Melanocyte of skin (primary cell): Measurements from ENCODE around the gene EFNA1. TPM values are rescaled to one million over a fixed set of nuclear protein-coding genes. Genes with fewer than 3 reads are reported as not detected.

Source experiments
- small RNA-seq, 2 donors: library from RNA; depleted of rRNA; stranded (forward); fragments of <200 nt; gene quantifications; one replicate each; pipeline ENCODE3, GENCODE V24; 2012
- total RNA-seq, 2 donors: library from RNA; depleted of rRNA; stranded (reverse); fragments of >200 nt; gene quantifications; 2 replicates each; pipeline ENCODE4 v1.2.3, GENCODE V29; 2012

EFNA1 gene, protein sequence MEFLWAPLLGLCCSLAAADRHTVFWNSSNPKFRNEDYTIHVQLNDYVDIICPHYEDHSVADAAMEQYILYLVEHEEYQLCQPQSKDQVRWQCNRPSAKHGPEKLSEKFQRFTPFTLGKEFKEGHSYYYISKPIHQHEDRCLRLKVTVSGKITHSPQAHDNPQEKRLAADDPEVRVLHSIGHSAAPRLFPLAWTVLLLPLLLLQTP
- total RNA-seq = 10 to 100 TPM in 1 of 2 donors, 1 to 10 TPM in 1; 8.3 to 13.4 TPM

DNA sequence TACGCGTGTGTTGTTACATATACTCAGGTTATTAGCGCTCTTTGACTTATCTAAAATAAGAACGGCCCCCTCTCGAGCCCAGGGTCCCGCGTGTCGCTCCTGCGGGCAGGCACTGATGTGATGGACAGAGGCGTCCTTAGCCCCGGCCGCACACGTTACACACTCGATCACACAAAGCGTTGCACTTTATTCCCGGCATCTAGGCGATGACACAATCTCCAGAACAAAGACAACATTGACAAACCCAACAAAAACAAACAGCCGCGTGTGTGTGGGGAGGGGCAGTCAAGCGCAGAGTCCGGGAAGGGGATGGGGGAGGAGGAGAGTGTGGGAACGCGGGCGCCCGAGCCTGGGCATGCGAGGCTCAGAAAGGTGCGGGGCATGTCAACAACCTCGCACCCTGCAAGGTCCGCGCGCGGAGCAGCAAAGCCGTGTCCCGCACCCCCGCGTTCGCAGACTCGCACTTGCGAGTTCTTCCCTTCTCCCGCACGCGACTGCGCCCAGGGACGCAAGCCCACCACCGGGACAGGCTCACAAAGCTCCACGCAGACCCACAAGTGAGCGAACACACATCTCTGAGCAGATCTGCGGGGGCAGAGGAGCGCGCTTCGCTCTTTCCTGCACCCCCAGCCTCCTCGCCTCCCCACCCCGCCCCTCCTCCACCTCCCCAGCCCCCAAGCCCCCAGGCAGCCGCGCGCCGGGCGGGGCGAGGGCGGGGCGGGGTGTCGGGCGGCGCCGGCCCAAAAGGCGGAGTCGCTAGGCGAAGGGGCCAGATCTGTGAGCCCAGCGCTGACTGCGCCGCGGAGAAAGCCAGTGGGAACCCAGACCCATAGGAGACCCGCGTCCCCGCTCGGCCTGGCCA lies at the start of gene EFNA1:
Gene EFNA1 (plus strand): TSS at position 772 of the 862 bp plus-strand sequence. CDS start 102 bp downstream, outside the sequence.

DNA sequence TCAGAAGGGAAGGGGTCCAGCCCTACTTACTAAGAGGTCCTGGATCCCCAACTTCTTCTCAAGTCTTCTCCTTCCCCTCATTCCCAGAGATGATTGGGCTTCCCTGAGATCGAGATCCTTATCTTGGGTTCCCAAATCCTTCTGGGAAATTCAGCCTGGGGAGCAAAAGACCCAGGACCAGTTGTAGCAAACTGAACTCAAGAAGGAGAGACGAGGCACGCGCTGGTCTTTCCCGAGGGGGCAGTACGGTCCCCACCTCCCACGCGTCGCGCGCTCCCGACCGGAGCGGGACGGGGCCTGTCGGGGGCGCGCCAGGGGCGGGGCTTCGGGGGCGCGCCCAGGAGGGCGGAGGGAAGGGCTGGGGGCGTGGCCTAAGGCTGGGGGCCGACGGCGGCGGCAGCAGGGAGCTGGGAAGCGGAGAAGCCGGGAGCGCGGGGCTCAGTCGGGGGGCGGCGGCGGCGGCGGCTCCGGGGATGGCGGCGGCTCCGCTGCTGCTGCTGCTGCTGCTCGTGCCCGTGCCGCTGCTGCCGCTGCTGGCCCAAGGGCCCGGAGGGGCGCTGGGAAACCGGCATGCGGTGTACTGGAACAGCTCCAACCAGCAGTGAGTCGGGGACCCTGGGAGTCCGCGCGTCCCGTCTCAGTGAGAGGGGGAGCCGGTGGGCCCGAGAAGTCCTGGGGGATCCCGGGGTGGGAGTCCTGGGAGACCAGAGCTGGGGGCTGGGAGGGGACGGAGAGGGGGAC lies 49.0 kb upstream of the EFNA1 start, which contains the start of gene EFNA3:
Gene EFNA3 (plus strand): TSS at position 369 of the 741 bp plus-strand sequence. CDS start 105 bp downstream, at position 474.

GRCh38 chr1:155135415-155136028 lies 7.8 kb downstream of the EFNA1 start, which contains the start of gene SLC50A1:
Gene SLC50A1 (plus strand): TSS chr1:155135852. CDS start chr1:155135912, 60 bp downstream.

GRCh38 chr1:155139895-155140629 lies 12.4 kb downstream of the EFNA1 start, which contains the start of gene DPM3:
Gene DPM3 (minus strand): TSS chr1:155140531. CDS start chr1:155140240, 291 bp downstream.

DNA sequence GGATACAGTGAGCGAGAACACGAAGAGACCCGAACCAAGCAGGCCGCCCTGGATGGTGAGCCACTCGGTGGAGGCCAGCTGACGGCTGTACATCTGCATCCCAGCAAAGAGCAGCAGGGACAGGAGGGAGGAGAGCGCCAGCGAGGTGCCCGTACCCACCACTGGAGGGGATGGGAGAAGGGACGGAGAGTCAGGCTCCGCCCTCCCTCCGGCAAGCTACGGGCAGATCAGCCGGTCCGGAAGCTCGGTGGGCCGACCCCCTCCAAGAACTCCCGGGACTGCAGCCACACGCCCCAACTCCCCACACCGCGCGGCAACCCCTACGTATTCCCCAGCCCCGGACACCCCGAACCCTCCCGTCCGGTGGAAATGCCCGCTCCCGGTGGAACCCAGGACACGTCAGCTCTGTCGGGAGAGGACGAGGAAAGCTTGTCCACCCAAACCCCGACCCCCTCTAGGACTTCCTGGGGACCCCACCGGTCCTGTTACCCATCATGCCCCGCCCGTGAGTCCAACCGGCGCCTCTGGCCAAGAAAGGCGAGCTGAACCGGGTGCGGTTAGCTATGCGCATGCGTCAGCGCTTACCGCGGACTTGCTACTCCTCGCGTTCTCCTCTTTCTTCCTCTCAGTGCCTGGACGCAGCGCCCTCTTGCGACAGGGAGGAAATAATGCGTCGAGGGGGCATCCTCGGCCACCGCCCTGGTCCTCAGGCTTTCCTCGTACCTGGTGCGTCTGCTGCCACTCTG lies 45.2 kb downstream of the EFNA1 start, which contains the start of gene KRTCAP2:
Gene KRTCAP2 (minus strand): TSS at position 573 of the 746 bp plus-strand sequence. CDS start 80 bp downstream, at position 493.

GRCh38 chr1:155173478-155174323 lies 46.0 kb downstream of the EFNA1 start, which contains the start of gene TRIM46:
Gene TRIM46 (plus strand): TSS chr1:155173849. CDS start chr1:155173967, 118 bp downstream.

Small RNA genes lying within 50 kb of the gene (small RNA-seq; reads per million reads assigned to genes)
- gene HMGN2P18 (0 reads per million in 2 donors), gene RF00019 (0 reads per million in 2 donors)

Other genes starting within 250 kb of the EFNA1 start
- gene PMVK, start 191.2 kb upstream of the EFNA1 start, total RNA-seq = 10 to 100 TPM in 1 of 2 donors, 1 to 10 TPM in 1; 8.3 to 11.0 TPM
- 10 to 100 TPM; 23.0 to 39.9 TPM for gene PBXIP1, start 171.8 kb upstream of the EFNA1 start, total RNA-seq
- gene PYGO2, start 166.1 kb upstream of the EFNA1 start, total RNA-seq = 10 to 100 TPM; 15.7 to 22.0 TPM
- 100 to 1,000 TPM; 114 to 143 TPM for gene SHC1, start 157.1 kb upstream of the EFNA1 start, total RNA-seq
- 100 to 1,000 TPM in 1 of 2 donors, 10 to 100 TPM in 1; 59.9 to 210 TPM for gene CKS1B, start 153.2 kb upstream of the EFNA1 start, total RNA-seq
- 10 to 100 TPM; 33.4 to 46.0 TPM for gene FLAD1, start 144.5 kb upstream of the EFNA1 start, total RNA-seq
- 1 to 10 TPM in 1 of 2 donors, under 1 TPM in 1; 0.67 to 1.0 TPM for gene LENEP, start 134.3 kb upstream of the EFNA1 start, total RNA-seq
- gene ZBTB7B, start 125.1 kb upstream of the EFNA1 start, total RNA-seq = 10 to 100 TPM; 20.0 to 25.8 TPM
- under 1 TPM in 1 of 2 donors, not detected in 1; under 0.01 TPM for gene DCST2, start 94.1 kb upstream of the EFNA1 start, total RNA-seq
- gene DCST1, start 94.1 kb upstream of the EFNA1 start, total RNA-seq = under 1 TPM in 1 of 2 donors, not detected in 1; under 0.01 TPM
- gene ADAM15, start 76.6 kb upstream of the EFNA1 start, total RNA-seq = 10 to 100 TPM; 65.7 to 78.6 TPM
- 1 to 10 TPM; 2.1 to 3.3 TPM for gene EFNA4, start 64.1 kb upstream of the EFNA1 start, total RNA-seq
- gene EFNA3, start 49.0 kb upstream of the EFNA1 start, total RNA-seq = under 1 TPM; 0.33 to 0.69 TPM
- 10 to 100 TPM; 33.3 to 43.4 TPM for gene SLC50A1, start 8.0 kb downstream of the EFNA1 start, total RNA-seq
- 10 to 100 TPM; 33.3 to 74.0 TPM for gene DPM3, start 12.7 kb downstream of the EFNA1 start, total RNA-seq
- gene KRTCAP2, start 45.4 kb downstream of the EFNA1 start, total RNA-seq = 100 to 1,000 TPM; 123 to 126 TPM
- 1 to 10 TPM; 3.4 to 4.3 TPM for gene TRIM46, start 46.0 kb downstream of the EFNA1 start, total RNA-seq
- gene THBS3, start 80.0 kb downstream of the EFNA1 start, total RNA-seq = 10 to 100 TPM in 1 of 2 donors, 1 to 10 TPM in 1; 8.0 to 10.3 TPM
- gene MTX1, start 80.8 kb downstream of the EFNA1 start, total RNA-seq = 10 to 100 TPM; 38.9 to 59.3 TPM
- gene ENTREP3, start 127.6 kb downstream of the EFNA1 start, total RNA-seq = 1 to 10 TPM; 6.5 to 7.7 TPM
- 10 to 100 TPM; 61.3 to 67.8 TPM for gene SCAMP3, start 134.5 kb downstream of the EFNA1 start, total RNA-seq
- gene CLK2, start 145.6 kb downstream of the EFNA1 start, total RNA-seq = 10 to 100 TPM; 19.6 to 20.3 TPM
- gene HCN3, start 149.6 kb downstream of the EFNA1 start, total RNA-seq = 1 to 10 TPM; 1.0 to 2.0 TPM
- under 1 TPM in 1 of 2 donors, not detected in 1; 0.33 TPM for gene PKLR, start 173.6 kb downstream of the EFNA1 start, total RNA-seq
- 100 to 1,000 TPM; 295 to 435 TPM for gene FDPS, start 181.0 kb downstream of the EFNA1 start, total RNA-seq
- 10 to 100 TPM; 17.9 to 24.6 TPM for gene RUSC1, start 193.0 kb downstream of the EFNA1 start, total RNA-seq